H1 (cell line): ENCODE data around the gene PRKN.

Experiments used
- CBX5 ChIP-seq: fragments of 300-800, 300-1000 bp; sonication (generic); IDR thresholded peaks from 2 replicates; pipeline ENCODE4 v1.7.1; 2016; ENCODE audit warnings: antibody characterized with exemption, low read length, low read depth
- CTBP2 ChIP-seq: IDR thresholded peaks from 2 replicates; pipeline ENCODE4 v1.7.0; 2011; ENCODE audit warnings: borderline replicate concordance, mild to moderate bottlenecking, moderate library complexity, mixed read lengths, low read length; ENCODE audit not compliant: insufficient read depth, insufficient read length
- EP300 ChIP-seq, 2 experiments: IDR thresholded peaks; 1 replicate in 1 of 2; 2 replicates in 1 of 2; pipeline ENCODE4 v1.6.1; 2011 to 2012; ENCODE audit warnings: low read depth in 2 of 2, low read length in 2 of 2, mild to moderate bottlenecking in 2 of 2, borderline replicate concordance in 1 of 2, inconsistent platforms in 1 of 2, moderate library complexity in 1 of 2
- JUND ChIP-seq: IDR thresholded peaks from 2 replicates; pipeline ENCODE4 v1.6.1; 2011; ENCODE audit warnings: mild to moderate bottlenecking, improper control_type of control experiment, low read length
- KDM1A ChIP-seq: fragments of 200-600, 300-600 bp; sonication (generic); IDR thresholded peaks from 2 replicates; pipeline ENCODE4 v1.7.1; 2016; ENCODE audit warnings: mild to moderate bottlenecking, low read length, borderline replicate concordance
- PHF8 ChIP-seq: fragments of 200-600 bp; sonication (generic); conservative IDR thresholded peaks from 2 replicates; pipeline ENCODE4 v1.7.1; 2012; ENCODE audit warnings: low read depth, mild to moderate bottlenecking, inconsistent platforms, low read length, moderate library complexity
- POLR2A ChIP-seq, 2 experiments: IDR thresholded peaks; 1 replicate in 1 of 2; 2 replicates in 1 of 2; pipeline ENCODE4 v1.6.1; 2011; ENCODE audit warnings: low read depth in 2 of 2, low read length in 2 of 2, mild to moderate bottlenecking in 2 of 2; ENCODE audit errors: control extremely low read depth in 1 of 2
- POLR2AphosphoS5 ChIP-seq: IDR thresholded peaks from 2 replicates; pipeline ENCODE4 v1.6.1; 2011; ENCODE audit warnings: low read depth, low read length
- RFX5 ChIP-seq: IDR thresholded peaks from 2 replicates; pipeline ENCODE4 v1.6.1; 2011; ENCODE audit warnings: low read depth, low read length, improper control_type of control experiment, borderline replicate concordance
- SP2 ChIP-seq: IDR thresholded peaks from 2 replicates; pipeline ENCODE4 v1.6.1; 2012; ENCODE audit warnings: mild to moderate bottlenecking, low read length, inconsistent platforms
- TF ChIP-seq, protein P1 (sequence below), 3 experiments: IDR thresholded peaks; 1 replicate in 2 of 3; 2 replicates in 1 of 3; pipeline versions ENCODE4 v1.5.1 to v1.6.1; 2011; ENCODE audit warnings: low read length in 3 of 3, mild to moderate bottlenecking in 3 of 3, inconsistent platforms in 2 of 3, low read depth in 1 of 3, moderate library complexity in 1 of 3; ENCODE audit not compliant: insufficient read depth in 1 of 3; ENCODE audit errors: control extremely low read depth in 1 of 3

DNA sequence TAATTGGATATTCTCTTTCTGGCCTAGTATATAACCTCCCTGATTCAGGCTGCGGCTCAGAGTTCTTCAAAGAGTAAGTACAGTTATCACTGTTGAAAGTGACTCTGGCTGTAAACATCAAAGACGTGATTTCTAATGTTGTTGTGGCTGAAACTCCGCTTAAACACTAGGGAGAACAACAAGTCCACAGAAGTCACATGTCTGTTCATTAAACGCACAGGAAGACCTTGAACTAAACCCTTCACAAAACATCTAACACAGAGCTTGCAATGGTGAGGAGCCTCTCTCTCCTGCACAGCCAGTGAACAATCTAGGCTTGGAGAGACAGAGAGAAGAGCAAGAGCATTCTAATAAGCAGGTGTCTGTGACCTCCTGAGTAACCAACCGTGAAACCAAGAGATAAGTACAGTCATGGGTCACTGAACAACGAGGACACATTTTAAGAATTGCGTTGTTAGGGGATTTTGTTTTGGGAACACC lies 249.3 kb downstream of the PRKN start:
- TF ChIP-seq, protein P1, sequence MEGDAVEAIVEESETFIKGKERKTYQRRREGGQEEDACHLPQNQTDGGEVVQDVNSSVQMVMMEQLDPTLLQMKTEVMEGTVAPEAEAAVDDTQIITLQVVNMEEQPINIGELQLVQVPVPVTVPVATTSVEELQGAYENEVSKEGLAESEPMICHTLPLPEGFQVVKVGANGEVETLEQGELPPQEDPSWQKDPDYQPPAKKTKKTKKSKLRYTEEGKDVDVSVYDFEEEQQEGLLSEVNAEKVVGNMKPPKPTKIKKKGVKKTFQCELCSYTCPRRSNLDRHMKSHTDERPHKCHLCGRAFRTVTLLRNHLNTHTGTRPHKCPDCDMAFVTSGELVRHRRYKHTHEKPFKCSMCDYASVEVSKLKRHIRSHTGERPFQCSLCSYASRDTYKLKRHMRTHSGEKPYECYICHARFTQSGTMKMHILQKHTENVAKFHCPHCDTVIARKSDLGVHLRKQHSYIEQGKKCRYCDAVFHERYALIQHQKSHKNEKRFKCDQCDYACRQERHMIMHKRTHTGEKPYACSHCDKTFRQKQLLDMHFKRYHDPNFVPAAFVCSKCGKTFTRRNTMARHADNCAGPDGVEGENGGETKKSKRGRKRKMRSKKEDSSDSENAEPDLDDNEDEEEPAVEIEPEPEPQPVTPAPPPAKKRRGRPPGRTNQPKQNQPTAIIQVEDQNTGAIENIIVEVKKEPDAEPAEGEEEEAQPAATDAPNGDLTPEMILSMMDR (IDR thresholded peaks at IDR 0.05; ENCODE audit: control extremely low read depth in 1 of 3, insufficient read depth in 1 of 3, low read depth in 1 of 3, low read length in 3 of 3), result no peak
- TF ChIP-seq SP2, result no peak
- TF ChIP-seq CTBP2, result no peak
- no peak for TF ChIP-seq POLR2A (IDR thresholded peaks at IDR 0.05; ENCODE audit: control extremely low read depth in 1 of 2, low read depth in 2 of 2, low read length in 2 of 2)
- no peak for TF ChIP-seq PHF8
- no peak for TF ChIP-seq EP300 (IDR thresholded peaks at IDR 0.05; ENCODE audit: borderline replicate concordance in 1 of 2, low read depth in 2 of 2, low read length in 2 of 2)
- no peak for TF ChIP-seq JUND
- TF ChIP-seq POLR2AphosphoS5, result no peak
- TF ChIP-seq RFX5, result no peak
- no peak for TF ChIP-seq CBX5
- TF ChIP-seq KDM1A, result no peak
